ENCODE data around the gene LY9.

LY9 gene

DNA sequence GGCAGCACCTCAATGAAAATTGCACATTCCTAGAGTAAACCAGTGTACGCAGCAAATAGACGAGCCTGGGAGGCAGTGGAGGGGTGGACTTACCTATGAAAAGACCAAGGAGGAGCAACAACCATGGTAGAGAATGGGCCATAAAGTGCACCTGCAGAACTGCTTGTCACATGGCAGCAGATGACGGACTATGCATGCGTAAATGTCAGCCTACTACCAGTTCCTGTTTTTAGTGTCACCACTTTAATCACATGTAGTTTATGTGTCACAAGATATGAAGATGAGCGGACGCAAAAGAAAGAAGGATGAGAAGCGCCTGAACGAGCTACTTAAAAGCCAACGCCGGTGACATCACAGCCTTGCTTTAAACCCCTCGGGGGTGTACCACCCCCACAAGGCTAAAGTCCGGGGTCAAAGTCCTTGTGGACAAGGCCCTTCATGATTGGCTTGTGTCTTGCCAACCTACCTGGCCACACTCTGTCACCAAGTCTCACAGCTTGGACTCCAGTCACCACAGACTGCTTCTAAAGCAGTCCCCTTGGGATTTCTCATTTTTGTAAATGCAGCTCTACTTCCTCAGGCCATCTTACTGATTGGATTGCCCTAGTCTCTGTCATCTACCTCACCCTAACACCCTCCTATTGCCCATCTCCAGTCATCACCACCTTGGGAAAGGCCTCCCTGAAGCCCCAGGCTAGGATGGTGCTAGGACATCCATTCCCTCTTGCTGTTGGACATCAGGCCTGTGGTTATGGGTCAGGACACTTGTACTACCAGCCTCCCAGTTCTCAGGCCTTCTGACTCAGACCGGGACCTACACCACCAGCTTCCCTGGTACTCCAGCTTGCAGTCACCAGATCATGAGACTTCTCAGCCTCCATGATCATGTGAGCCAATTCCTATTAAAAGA lies 6.0 kb upstream of the LY9 start:
- H3K4me3 ChIP-seq (ENCODE audit: low read depth, low read length): no peak overlapping the region
- TF ChIP-seq, protein P1, sequence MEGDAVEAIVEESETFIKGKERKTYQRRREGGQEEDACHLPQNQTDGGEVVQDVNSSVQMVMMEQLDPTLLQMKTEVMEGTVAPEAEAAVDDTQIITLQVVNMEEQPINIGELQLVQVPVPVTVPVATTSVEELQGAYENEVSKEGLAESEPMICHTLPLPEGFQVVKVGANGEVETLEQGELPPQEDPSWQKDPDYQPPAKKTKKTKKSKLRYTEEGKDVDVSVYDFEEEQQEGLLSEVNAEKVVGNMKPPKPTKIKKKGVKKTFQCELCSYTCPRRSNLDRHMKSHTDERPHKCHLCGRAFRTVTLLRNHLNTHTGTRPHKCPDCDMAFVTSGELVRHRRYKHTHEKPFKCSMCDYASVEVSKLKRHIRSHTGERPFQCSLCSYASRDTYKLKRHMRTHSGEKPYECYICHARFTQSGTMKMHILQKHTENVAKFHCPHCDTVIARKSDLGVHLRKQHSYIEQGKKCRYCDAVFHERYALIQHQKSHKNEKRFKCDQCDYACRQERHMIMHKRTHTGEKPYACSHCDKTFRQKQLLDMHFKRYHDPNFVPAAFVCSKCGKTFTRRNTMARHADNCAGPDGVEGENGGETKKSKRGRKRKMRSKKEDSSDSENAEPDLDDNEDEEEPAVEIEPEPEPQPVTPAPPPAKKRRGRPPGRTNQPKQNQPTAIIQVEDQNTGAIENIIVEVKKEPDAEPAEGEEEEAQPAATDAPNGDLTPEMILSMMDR (IDR thresholded peaks at IDR 0.05; ENCODE audit: low read depth, low read length): no peak

DNA sequence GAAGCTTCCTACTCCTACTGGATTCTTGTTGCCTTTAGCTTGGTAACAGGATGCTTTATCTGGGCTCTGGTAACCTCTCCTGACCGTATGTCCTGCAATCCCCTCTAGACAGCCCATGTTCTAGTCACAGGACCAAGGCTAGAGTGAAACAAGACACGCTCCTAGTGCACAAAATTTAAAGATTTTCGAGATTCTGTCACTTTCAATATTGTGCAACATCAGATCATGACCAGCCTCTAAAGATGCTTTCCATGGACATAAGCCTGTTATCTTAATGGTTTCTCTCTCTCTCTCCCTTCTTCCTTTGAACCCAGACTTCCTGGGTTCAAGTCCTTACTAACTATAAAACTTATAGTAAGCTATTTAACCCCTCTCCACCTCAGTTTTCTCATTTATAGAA lies 1.6 kb upstream of the LY9 start:
- Histone ChIP-seq H3K9me3 (ENCODE audit: severe bottlenecking) (no peaks in the 10 kb centered on the region), H3K36me3 (no peaks in the 10 kb centered on the region), H3K27ac (no peak overlapping the region), H3K4me3 (ENCODE audit: low read depth, low read length) (no peak overlapping the region), H3K27me3 (ENCODE audit: insufficient read depth, low read depth, severe bottlenecking) (peaks cover 99% of the 10 kb centered on the region)
- DNase-seq: no peak
- TF ChIP-seq, protein P1 (IDR thresholded peaks at IDR 0.05; ENCODE audit: low read depth, low read length): no peak

More for the DNA sequence above, 6.0 kb upstream of the LY9 start:
- Histone ChIP-seq H3K27ac (no peak overlapping the region), H3K36me3 (no peaks in the 10 kb centered on the region), H3K27me3 (ENCODE audit: insufficient read depth, low read depth, severe bottlenecking) (peaks cover 73% of the 10 kb centered on the region), H3K9me3 (ENCODE audit: severe bottlenecking) (peaks cover 8% of the 10 kb centered on the region)
- DNase-seq: no peak

DNA sequence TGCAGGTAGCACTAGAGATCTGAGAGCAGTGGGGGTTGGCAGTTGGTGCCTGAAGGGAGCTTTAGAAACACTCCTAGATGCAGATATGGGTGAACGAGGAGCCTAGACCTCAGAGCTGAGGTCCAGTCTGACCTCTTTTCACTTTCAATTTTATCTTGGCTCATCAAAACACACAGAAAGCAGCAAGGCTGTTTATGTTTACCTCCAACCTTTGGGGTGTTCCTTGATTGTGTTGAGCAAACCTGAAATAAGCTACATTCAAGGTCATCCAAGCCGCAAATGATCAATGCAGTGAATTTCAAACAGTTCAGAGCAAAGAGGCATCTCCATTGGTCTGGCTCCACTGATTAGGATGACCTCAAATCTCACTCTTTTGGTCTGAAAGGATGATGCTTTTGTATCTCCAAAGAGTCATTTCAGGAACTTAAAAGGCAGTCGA lies 1.3 kb downstream of the LY9 start:
- Histone ChIP-seq H3K27me3 (ENCODE audit: insufficient read depth, low read depth, severe bottlenecking) (peaks cover 99% of the 10 kb centered on the region), H3K36me3 (no peaks in the 10 kb centered on the region), H3K27ac (no peak overlapping the region), H3K9me3 (ENCODE audit: severe bottlenecking) (no peaks in the 10 kb centered on the region), H3K4me3 (ENCODE audit: low read depth, low read length) (no peak overlapping the region)
- TF ChIP-seq, protein P1 (IDR thresholded peaks at IDR 0.05; ENCODE audit: low read depth, low read length): no peak
- no peak for DNase-seq

DNA sequence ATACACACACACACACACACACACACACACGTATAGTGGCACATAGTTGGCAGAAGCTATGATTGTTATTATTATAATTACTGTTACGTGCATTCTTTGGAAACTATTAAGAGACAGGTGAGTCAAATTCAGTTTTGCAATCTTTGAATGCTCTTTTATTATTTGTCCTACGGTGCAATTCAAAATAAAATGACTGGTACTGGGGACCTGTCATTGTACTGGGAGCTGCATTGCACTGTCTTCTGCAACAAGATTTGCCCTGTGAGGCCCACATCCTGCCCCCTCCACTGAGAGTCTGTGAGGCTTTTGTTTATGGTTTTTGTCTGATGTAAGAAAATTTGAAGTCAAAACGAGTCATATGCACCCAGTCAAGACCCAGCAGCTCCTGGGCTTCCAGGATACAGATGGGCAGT lies 1.9 kb downstream of the LY9 start:
- no peak for DNase-seq
- TF ChIP-seq, protein P1 (IDR thresholded peaks at IDR 0.05; ENCODE audit: low read depth, low read length): no peak
- no peak overlapping the region for H3K27ac ChIP-seq

DNA sequence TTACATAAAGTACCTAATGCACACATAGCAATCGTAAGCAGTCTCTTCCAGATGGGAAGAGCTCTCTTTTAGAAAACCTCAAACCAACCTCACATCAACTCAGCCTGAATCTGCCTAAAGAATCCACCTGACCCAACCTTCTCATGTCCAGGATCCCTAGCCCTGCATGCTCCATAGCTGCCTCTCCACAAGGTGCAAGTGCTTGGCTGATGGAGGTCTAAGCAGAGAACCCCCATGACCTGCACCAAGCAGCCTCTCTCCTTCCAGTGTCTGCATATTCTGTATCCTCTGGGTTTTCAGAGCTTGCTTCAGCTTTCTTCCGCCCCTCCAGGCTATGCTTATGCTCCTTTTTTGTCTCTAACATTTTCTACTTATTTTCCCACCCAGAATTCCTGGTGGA lies 2.5 kb downstream of the LY9 start:
- Histone ChIP-seq H3K9me3 (ENCODE audit: severe bottlenecking) (no peaks in the 10 kb centered on the region), H3K27me3 (ENCODE audit: insufficient read depth, low read depth, severe bottlenecking) (peaks cover 98% of the 10 kb centered on the region), H3K4me3 (ENCODE audit: low read depth, low read length) (no peak overlapping the region), H3K36me3 (no peaks in the 10 kb centered on the region), H3K27ac (no peak overlapping the region)
- no peak for DNase-seq
- TF ChIP-seq, protein P1 (IDR thresholded peaks at IDR 0.05; ENCODE audit: low read depth, low read length): no peak

More for the DNA sequence above, 1.9 kb downstream of the LY9 start:
- Histone ChIP-seq H3K36me3 (no peaks in the 10 kb centered on the region), H3K27me3 (ENCODE audit: insufficient read depth, low read depth, severe bottlenecking) (peaks cover 98% of the 10 kb centered on the region), H3K9me3 (ENCODE audit: severe bottlenecking) (no peaks in the 10 kb centered on the region), H3K4me3 (ENCODE audit: low read depth, low read length) (no peak overlapping the region)
